HepG2 (cell line): ENCODE results near the gene C6orf62. TPM values are rescaled to one million over a fixed set of nuclear protein-coding genes. Genes with fewer than 3 reads are reported as not detected.
A peak's percentile ranks its signal among the peaks of the same experiment; 100 is the strongest.

ENCODE experiments used
- ATAC-seq: fragments of 200-7000 bp; cut with Tn5 transposase; 3 replicates; pipeline ENCODE4 v1.9.1; 2020; ENCODE audit warnings: mild to moderate bottlenecking, moderate library complexity
- BruUV-seq: library from RNA; stranded (reverse); fragments of 400-500 nt; replicated peaks from 2 replicates; lab custom pipeline; 2021; lab: Mats Ljungman, UMichigan
- CTCF ChIA-PET: fragments of 300-600 bp; formaldehyde crosslinking; extraction: SDS; loops from one replicate; lab custom pipeline; 2021; ENCODE audit warnings: low total read pairs, inconsistent platforms, low intra/inter-chr PET ratio; lab: Yijun Ruan, JAX
- POLR2A ChIA-PET: fragments of 350-600 bp; sonication (Branson Sonifier 250); formaldehyde crosslinking; loops from one replicate; lab custom pipeline; 2020; ENCODE audit warnings: antibody characterized with exemption, inconsistent platforms; lab: Yijun Ruan, JAX
- DNase-seq: peaks from one replicate; pipeline ENCODE4 v3.0.0-alpha.2; 2015; ENCODE audit warnings: low spot score
- FAIRE-seq: peaks from 3 replicates; lab custom pipeline; 2011; peaks lifted over from hg19 to GRCh38; lab: Jason Lieb, UNC
- H2AFZ ChIP-seq: one replicate; pipeline ENCODE4 v1.6.1; 2011; ENCODE audit warnings: low read length, inconsistent platforms
- H3K27ac ChIP-seq: fragments of 300-600 bp; 3 replicates; pipeline ENCODE4 v1.8.0; 2011; ENCODE audit warnings: mixed run types, mild to moderate bottlenecking, mixed read lengths, low read length, inconsistent platforms; ENCODE audit not compliant: insufficient read depth; ENCODE audit errors: extremely low read length
- H3K27me3 ChIP-seq, 2 experiments: fragments of 200-600 bp in 1 of 2; 2 replicates in 1 of 2; 3 replicates in 1 of 2; pipeline versions ENCODE4 v1.6.0 to v1.8.0; 2011; ENCODE audit warnings: low read length in 2 of 2, mild to moderate bottlenecking in 2 of 2, moderate library complexity in 2 of 2, inconsistent platforms in 1 of 2; ENCODE audit not compliant: insufficient read depth in 2 of 2, control insufficient read depth in 1 of 2
- H3K36me3 ChIP-seq, 2 experiments: fragments of 200-600 bp in 1 of 2; replicated peaks in 1 of 2; 2 replicates in 1 of 2; 3 replicates in 1 of 2; pipeline versions ENCODE4 v1.5.1 to v1.8.0; 2011; ENCODE audit warnings: low read length in 2 of 2, inconsistent platforms in 1 of 2; ENCODE audit not compliant: insufficient read depth in 2 of 2, control insufficient read depth in 1 of 2
- H3K4me1 ChIP-seq: 2 replicates; pipeline ENCODE4 v1.5.1; 2012; ENCODE audit warnings: low read length, inconsistent platforms; ENCODE audit not compliant: insufficient read depth
- H3K4me2 ChIP-seq: 2 replicates; pipeline ENCODE4 v1.6.0; 2011; ENCODE audit warnings: low read depth, low read length, inconsistent platforms
- H3K4me3 ChIP-seq, 3 experiments: fragments of 200-600 bp in 1 of 3; sonication (generic), shearing (Covaris generic) in 1 of 3; replicated peaks in 1 of 3; 2 replicates each; pipeline ENCODE4 v1.5.1; 2011 to 2016; ENCODE audit warnings: low read length in 3 of 3, inconsistent platforms in 2 of 3, low read depth in 2 of 3, mild to moderate bottlenecking in 2 of 3, control low read depth in 1 of 3, mixed read lengths in 1 of 3; ENCODE audit not compliant: insufficient read depth in 1 of 3
- H3K79me2 ChIP-seq: one replicate; pipeline ENCODE4 v1.6.1; 2011; ENCODE audit warnings: low read length, inconsistent platforms; ENCODE audit not compliant: insufficient read depth
- H3K9ac ChIP-seq: 2 replicates; pipeline ENCODE4 v1.6.0; 2011; ENCODE audit warnings: mild to moderate bottlenecking, low read depth, low read length, inconsistent platforms; ENCODE audit not compliant: insufficient read depth
- H3K9me3 ChIP-seq: 2 replicates; pipeline ENCODE4 v1.5.1; 2012; ENCODE audit warnings: mild to moderate bottlenecking, low read length
- H4K20me1 ChIP-seq: 2 replicates; pipeline ENCODE4 v1.6.0; 2011; ENCODE audit warnings: inconsistent platforms, mild to moderate bottlenecking, low read length, moderate library complexity; ENCODE audit not compliant: insufficient read depth
- ADNP ChIP-seq: sonication (generic); formaldehyde crosslinking; IDR thresholded peaks from 2 replicates; pipeline ENCODE4 v1.4.0; 2020; ENCODE audit warnings: missing genetic modification reagents
- ARID2 ChIP-seq: sonication (generic); formaldehyde crosslinking; IDR thresholded peaks from 2 replicates; pipeline ENCODE4 v1.8.1; 2022; ENCODE audit warnings: mild to moderate bottlenecking, missing genetic modification reagents, borderline replicate concordance
- ATM ChIP-seq: fragments of 450-650 bp; IDR thresholded peaks from 2 replicates; pipeline ENCODE4 v1.7.1; 2017; ENCODE audit warnings: mild to moderate bottlenecking, borderline replicate concordance
- BHLHE40 ChIP-seq: IDR thresholded peaks from 2 replicates; pipeline ENCODE4 v1.6.1; 2011; ENCODE audit warnings: low read length, improper control_type of control experiment
- NFYC ChIP-seq: IDR thresholded peaks from 2 replicates; pipeline ENCODE4 v1.6.1; 2016; ENCODE audit warnings: missing genetic modification reagents, missing compliant biosample characterization
- NR1H2 ChIP-seq: sonication (generic); formaldehyde crosslinking; IDR thresholded peaks from 2 replicates; pipeline ENCODE4 v1.8.1; 2022; ENCODE audit warnings: low read depth, missing genetic modification reagents, borderline replicate concordance
- PHF21A ChIP-seq: sonication (generic); formaldehyde crosslinking; IDR thresholded peaks from 2 replicates; pipeline ENCODE4 v1.5.0; 2020; ENCODE audit warnings: mild to moderate bottlenecking, missing genetic modification reagents
- PPARG ChIP-seq: conservative IDR thresholded peaks from 2 replicates; pipeline ENCODE4 v1.6.1; 2016; ENCODE audit warnings: missing biosample characterization, missing genetic modification reagents
- SMARCC2 ChIP-seq: fragments of 450-650 bp; IDR thresholded peaks from 2 replicates; pipeline ENCODE4 v1.6.1; 2017; ENCODE audit warnings: antibody characterized with exemption, mild to moderate bottlenecking
- SMARCE1 ChIP-seq: fragments of 450-650 bp; IDR thresholded peaks from 2 replicates; pipeline ENCODE4 v1.6.1; 2017; ENCODE audit warnings: borderline replicate concordance
- SNAI1 ChIP-seq: sonication (generic); formaldehyde crosslinking; IDR thresholded peaks from 2 replicates; pipeline ENCODE4 v1.5.0; 2020; ENCODE audit warnings: mild to moderate bottlenecking, missing genetic modification reagents, borderline replicate concordance
- TSC22D2 ChIP-seq: sonication (generic); formaldehyde crosslinking; IDR thresholded peaks from 2 replicates; pipeline ENCODE4 v1.5.1; 2020; ENCODE audit warnings: missing genetic modification reagents, mild to moderate bottlenecking, borderline replicate concordance
- YEATS4 ChIP-seq: sonication (generic); formaldehyde crosslinking; IDR thresholded peaks from 2 replicates; pipeline ENCODE4 v1.4.0; 2020; ENCODE audit warnings: missing genetic modification reagents, borderline replicate concordance
- ZFP41 ChIP-seq: sonication (generic); formaldehyde crosslinking; IDR thresholded peaks from 2 replicates; pipeline ENCODE4 v1.4.0; 2020; ENCODE audit warnings: mild to moderate bottlenecking, missing genetic modification reagents, borderline replicate concordance
- ZNF484 ChIP-seq: sonication (generic); formaldehyde crosslinking; IDR thresholded peaks from 2 replicates; pipeline ENCODE4 v1.5.1; 2020; ENCODE audit warnings: mild to moderate bottlenecking, low read depth, missing genetic modification reagents, borderline replicate concordance
- ZNF878 ChIP-seq: sonication (generic); formaldehyde crosslinking; IDR thresholded peaks from 2 replicates; pipeline ENCODE4 v1.8.1; 2023; ENCODE audit warnings: mild to moderate bottlenecking, missing genetic modification reagents, moderate library complexity
- WGBS: methylation state at CpG from one replicate; pipeline ENCODE4 v1.1.6; 2017; ENCODE audit warnings: low lambda C conversion rate; 5-methylcytosine and 5-hydroxymethylcytosine counted together
- in situ Hi-C: cut with HindIII; loops from 2 replicates; pipeline ENCODE4 v1.10.0; 2017; ENCODE audit warnings: low pct_unique_long_range_greater_than_20kb; ENCODE audit not compliant: extremely low pct_ligation_motif_present
- intact Hi-C: fragments of 100-400 bp; cut with micrococcal nuclease; formaldehyde crosslinking; loops from one replicate; pipeline ENCODE4 v1.10.0; 2022; ENCODE audit not compliant: unreplicated experiment
- polyA plus RNA-seq, 8 experiments: library from polyadenylated mRNA; depleted of rRNA in 3 of 8; stranded (reverse) in 7 of 8; unstranded in 1 of 8; fragments of >200 nt; fragmentation: Illumina TruSeq in 4 of 8; extraction: Trizol in 4 of 8; gene quantifications; 2 replicates each; pipeline versions ENCODE4 v1.2.1 to v1.2.3, GENCODE V29; 2011 to 2016; ENCODE audit warnings: low read depth in 4 of 8, missing spikeins in 1 of 8, mixed read lengths in 1 of 8; ENCODE audit not compliant: insufficient read depth in 1 of 8
- total RNA-seq, 5 experiments: library from RNA; depleted of rRNA; stranded (reverse); fragments of >200 nt; fragmentation: Illumina TruSeq; extraction: Trizol; gene quantifications; 2 replicates each; pipeline ENCODE4 v1.2.3, GENCODE V29; 2016; ENCODE audit warnings: low read depth in 1 of 5
- TF ChIP-seq, protein P1 (sequence below): sonication (generic); formaldehyde crosslinking; IDR thresholded peaks from 2 replicates; pipeline ENCODE4 v1.4.0; 2020; ENCODE audit warnings: missing genetic modification reagents
- TF ChIP-seq, protein P2 (sequence below): sonication (generic); formaldehyde crosslinking; IDR thresholded peaks from 2 replicates; pipeline ENCODE4 v1.8.0; 2022; ENCODE audit warnings: low read depth, missing genetic modification reagents
- TF ChIP-seq, protein P3 (sequence below): sonication (generic); formaldehyde crosslinking; IDR thresholded peaks from 2 replicates; pipeline ENCODE4 v1.5.0; 2020; ENCODE audit warnings: missing genetic modification reagents, mild to moderate bottlenecking, borderline replicate concordance

C6orf62 gene
- total and polyA plus RNA-seq, 2 of the 13 experiments (the other 11 are each of a cell fraction or from before 2014, with no cell fraction given), result 54.8 to 90.4 TPM

GRCh38 chr6:24664046-24664987 is 54.6 kb downstream of the C6orf62 start:
- Histone ChIP-seq H3K9ac (peak overlapping the region; percentile 88), H2AFZ (no peak overlapping the region), H3K9me3 (no peaks in the 10 kb centered on the region), H3K4me3 (peak overlapping the region; percentile 44 to 95 (median 83); a peak in 5 of 6 replicates), H3K4me2 (peak overlapping the region; percentile 78), H3K27ac (peak overlapping the region; percentile 36), H4K20me1 (0 out of 2 replicates have a peak, but pooled peaks cover 4% of the 10 kb centered on the region), H3K27me3 (no peaks in the 10 kb centered on the region; a peak in 1 of 5 replicates), H3K4me1 (peaks cover 80% of the 10 kb centered on the region), H3K79me2 (peaks cover 40% of the 10 kb centered on the region), H3K36me3 (peaks cover 2 to 10% of the 10 kb centered on the region in 2 experiments; a peak in 3 of 5 replicates)
- intact Hi-C loops (loop anchor here (1.0 kb wide), 1 partner anchor 18 kb away; the partner anchor contains the start of gene KIAA0319), in situ Hi-C loops (no loop called here)
- CTCF ChIA-PET, result no interaction called here
- WGBS, result 37% methylated on average over 7 of the region's 7 CpGs
- POLR2A ChIA-PET, result interaction anchor here (1.7 to 1.9 kb wide), 3 partner anchors 9 to 29 kb away, joined by 3 to 7 read pairs (median 5); partner anchors contain the start of gene KIAA0319
- DNase-seq (peak; percentile 44), ATAC-seq (no peak), FAIRE-seq (peak; percentile 57)
- BruUV-seq, result no TSS peak
- TF ChIP-seq ZNF878 (CRISPR knock-in tag) (0 out of 2 replicates have a peak, but pooled peaks have one; percentile 58), PPARG (CRISPR knock-in tag) (0 out of 2 replicates have a peak, but pooled peaks have one; percentile 11), YEATS4 (CRISPR knock-in tag) (0 out of 2 replicates have a peak, but pooled peaks have one; percentile 15), ATM (no peak), SMARCC2 (no peak), ADNP (CRISPR knock-in tag) (no peak), NR1H2 (CRISPR knock-in tag) (no peak), BHLHE40 (peak; percentile 54; the same call in 1 of the 2 replicates), SNAI1 (CRISPR knock-in tag) (no peak), ZNF484 (CRISPR knock-in tag) (no peak), SMARCE1 (no peak), ZFP41 (no peak), NFYC (CRISPR knock-in tag) (no peak), ARID2 (CRISPR knock-in tag) (no peak), TSC22D2 (0 out of 2 replicates have a peak, but pooled peaks have one; percentile 12), PHF21A (CRISPR knock-in tag) (0 out of 2 replicates have a peak, but pooled peaks have one; percentile 26)
- TF ChIP-seq, protein P1, sequence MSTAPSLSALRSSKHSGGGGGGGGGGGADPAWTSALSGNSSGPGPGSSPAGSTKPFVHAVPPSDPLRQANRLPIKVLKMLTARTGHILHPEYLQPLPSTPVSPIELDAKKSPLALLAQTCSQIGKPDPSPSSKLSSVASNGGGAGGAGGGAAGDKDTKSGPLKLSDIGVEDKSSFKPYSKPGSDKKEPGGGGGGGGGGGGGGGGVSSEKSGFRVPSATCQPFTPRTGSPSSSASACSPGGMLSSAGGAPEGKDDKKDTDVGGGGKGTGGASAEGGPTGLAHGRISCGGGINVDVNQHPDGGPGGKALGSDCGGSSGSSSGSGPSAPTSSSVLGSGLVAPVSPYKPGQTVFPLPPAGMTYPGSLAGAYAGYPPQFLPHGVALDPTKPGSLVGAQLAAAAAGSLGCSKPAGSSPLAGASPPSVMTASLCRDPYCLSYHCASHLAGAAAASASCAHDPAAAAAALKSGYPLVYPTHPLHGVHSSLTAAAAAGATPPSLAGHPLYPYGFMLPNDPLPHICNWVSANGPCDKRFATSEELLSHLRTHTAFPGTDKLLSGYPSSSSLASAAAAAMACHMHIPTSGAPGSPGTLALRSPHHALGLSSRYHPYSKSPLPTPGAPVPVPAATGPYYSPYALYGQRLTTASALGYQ (CRISPR knock-in tag), result 0 out of 2 replicates have a peak, but pooled peaks have one; percentile 20
- TF ChIP-seq, protein P2, sequence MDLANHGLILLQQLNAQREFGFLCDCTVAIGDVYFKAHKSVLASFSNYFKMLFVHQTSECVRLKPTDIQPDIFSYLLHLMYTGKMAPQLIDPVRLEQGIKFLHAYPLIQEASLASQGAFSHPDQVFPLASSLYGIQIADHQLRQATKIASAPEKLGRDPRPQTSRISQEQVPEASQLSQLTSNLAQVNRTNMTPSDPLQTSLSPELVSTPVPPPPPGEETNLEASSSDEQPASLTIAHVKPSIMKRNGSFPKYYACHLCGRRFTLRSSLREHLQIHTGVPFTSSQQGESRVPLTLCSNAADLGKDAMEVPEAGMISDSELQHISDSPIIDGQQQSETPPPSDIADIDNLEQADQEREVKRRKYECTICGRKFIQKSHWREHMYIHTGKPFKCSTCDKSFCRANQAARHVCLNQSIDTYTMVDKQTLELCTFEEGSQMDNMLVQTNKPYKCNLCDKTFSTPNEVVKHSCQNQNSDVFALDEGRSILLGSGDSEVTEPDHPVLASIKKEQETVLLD (CRISPR knock-in tag), result no peak
- TF ChIP-seq, protein P3, sequence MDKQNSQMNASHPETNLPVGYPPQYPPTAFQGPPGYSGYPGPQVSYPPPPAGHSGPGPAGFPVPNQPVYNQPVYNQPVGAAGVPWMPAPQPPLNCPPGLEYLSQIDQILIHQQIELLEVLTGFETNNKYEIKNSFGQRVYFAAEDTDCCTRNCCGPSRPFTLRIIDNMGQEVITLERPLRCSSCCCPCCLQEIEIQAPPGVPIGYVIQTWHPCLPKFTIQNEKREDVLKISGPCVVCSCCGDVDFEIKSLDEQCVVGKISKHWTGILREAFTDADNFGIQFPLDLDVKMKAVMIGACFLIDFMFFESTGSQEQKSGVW (CRISPR knock-in tag), result no peak
